ENCODE measurements around the gene CLBA1. TPM values are rescaled to one million over a fixed set of nuclear protein-coding genes. Genes with fewer than 3 reads are reported as not detected.

CLBA1 gene
- total RNA-seq, 1 donor from 2014 or later: 7.7 TPM

DNA sequence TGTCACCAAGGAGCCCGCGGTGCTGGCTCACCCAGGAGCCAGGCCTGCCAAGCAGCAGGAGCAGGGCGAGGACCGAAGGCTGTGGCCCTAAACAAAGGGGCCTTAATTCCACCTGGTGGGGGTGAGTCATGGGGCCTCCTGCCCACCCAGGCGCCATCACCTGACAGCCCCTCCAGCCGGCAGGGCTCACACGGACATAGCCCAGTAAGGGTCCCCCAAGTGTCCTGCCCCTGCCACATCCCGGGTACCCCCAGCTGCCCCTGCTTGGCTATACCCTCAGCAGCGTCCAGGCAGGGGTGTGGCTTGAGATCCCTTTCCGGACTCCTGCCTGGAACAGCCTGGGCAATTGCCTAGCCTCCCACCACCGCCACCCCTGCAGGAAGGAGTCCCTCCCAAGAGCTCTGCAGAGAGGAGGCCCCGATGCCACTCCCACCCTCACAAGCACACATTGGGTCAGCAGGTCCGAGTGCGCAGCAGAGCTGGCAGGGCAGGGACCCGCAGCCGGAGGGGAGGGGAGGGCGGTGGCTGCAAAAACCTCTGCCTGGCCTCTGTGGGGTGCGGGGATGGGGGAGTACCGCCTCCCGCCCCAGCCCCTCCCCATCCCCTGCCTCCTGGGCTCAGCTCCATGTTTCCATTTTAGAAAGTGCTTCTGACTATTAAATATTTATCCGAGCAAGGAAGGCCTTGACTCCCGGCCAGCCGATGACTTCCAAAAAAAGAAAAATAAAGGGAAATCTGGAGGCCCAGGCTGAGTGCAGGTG lies 12.0 kb upstream of the CLBA1 start:
- H3K27ac Mint-ChIP-seq (ENCODE audit: unreplicated experiment): peak overlapping the region; percentile 93
- H3K4me3 Mint-ChIP-seq (ENCODE audit: unreplicated experiment): no peak overlapping the region
- TF ChIP-seq, protein P1, sequence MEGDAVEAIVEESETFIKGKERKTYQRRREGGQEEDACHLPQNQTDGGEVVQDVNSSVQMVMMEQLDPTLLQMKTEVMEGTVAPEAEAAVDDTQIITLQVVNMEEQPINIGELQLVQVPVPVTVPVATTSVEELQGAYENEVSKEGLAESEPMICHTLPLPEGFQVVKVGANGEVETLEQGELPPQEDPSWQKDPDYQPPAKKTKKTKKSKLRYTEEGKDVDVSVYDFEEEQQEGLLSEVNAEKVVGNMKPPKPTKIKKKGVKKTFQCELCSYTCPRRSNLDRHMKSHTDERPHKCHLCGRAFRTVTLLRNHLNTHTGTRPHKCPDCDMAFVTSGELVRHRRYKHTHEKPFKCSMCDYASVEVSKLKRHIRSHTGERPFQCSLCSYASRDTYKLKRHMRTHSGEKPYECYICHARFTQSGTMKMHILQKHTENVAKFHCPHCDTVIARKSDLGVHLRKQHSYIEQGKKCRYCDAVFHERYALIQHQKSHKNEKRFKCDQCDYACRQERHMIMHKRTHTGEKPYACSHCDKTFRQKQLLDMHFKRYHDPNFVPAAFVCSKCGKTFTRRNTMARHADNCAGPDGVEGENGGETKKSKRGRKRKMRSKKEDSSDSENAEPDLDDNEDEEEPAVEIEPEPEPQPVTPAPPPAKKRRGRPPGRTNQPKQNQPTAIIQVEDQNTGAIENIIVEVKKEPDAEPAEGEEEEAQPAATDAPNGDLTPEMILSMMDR (IDR thresholded peaks at IDR 0.05): no peak
- H3K27me3 Mint-ChIP-seq (ENCODE audit: unreplicated experiment): no peaks in the 10 kb centered on the region
- peak; percentile 92 for DNase-seq (ENCODE audit: extremely low spot score, unreplicated experiment)
- peaks cover 86% of the 10 kb centered on the region for H3K4me1 Mint-ChIP-seq (ENCODE audit: unreplicated experiment)
- H3K36me3 Mint-ChIP-seq (ENCODE audit: unreplicated experiment): no peaks in the 10 kb centered on the region
- no peaks in the 10 kb centered on the region for H3K9me3 Mint-ChIP-seq (ENCODE audit: unreplicated experiment)

GRCh38 chr14:104974146-104974541 lies 11.4 kb upstream of the CLBA1 start:
- DNase-seq (ENCODE audit: extremely low spot score, unreplicated experiment): no peak
- peak overlapping the region; percentile 27 for H3K4me3 Mint-ChIP-seq (ENCODE audit: unreplicated experiment)
- peaks cover 83% of the 10 kb centered on the region for H3K4me1 Mint-ChIP-seq (ENCODE audit: unreplicated experiment)
- H3K9me3 Mint-ChIP-seq (ENCODE audit: unreplicated experiment): no peaks in the 10 kb centered on the region
- no peaks in the 10 kb centered on the region for H3K36me3 Mint-ChIP-seq (ENCODE audit: unreplicated experiment)
- peak overlapping the region; percentile 93 for H3K27ac Mint-ChIP-seq (ENCODE audit: unreplicated experiment)
- no peaks in the 10 kb centered on the region for H3K27me3 Mint-ChIP-seq (ENCODE audit: unreplicated experiment)
- TF ChIP-seq, protein P1 (IDR thresholded peaks at IDR 0.05): no peak

GRCh38 chr14:104974665-104975390 lies 10.8 kb upstream of the CLBA1 start:
- TF ChIP-seq, protein P1 (IDR thresholded peaks at IDR 0.05): no peak
- H3K9me3 Mint-ChIP-seq (ENCODE audit: unreplicated experiment): no peaks in the 10 kb centered on the region
- peaks cover 76% of the 10 kb centered on the region for H3K4me1 Mint-ChIP-seq (ENCODE audit: unreplicated experiment)
- DNase-seq (ENCODE audit: extremely low spot score, unreplicated experiment): no peak
- no peaks in the 10 kb centered on the region for H3K36me3 Mint-ChIP-seq (ENCODE audit: unreplicated experiment)
- H3K27me3 Mint-ChIP-seq (ENCODE audit: unreplicated experiment): no peaks in the 10 kb centered on the region
- H3K4me3 Mint-ChIP-seq (ENCODE audit: unreplicated experiment): no peak overlapping the region
- H3K27ac Mint-ChIP-seq (ENCODE audit: unreplicated experiment): peak overlapping the region; percentile 93

GRCh38 chr14:104975481-104976197 lies 9.9 kb upstream of the CLBA1 start:
- Mint-ChIP-seq H3K27me3 (ENCODE audit: unreplicated experiment) (no peaks in the 10 kb centered on the region), H3K4me3 (ENCODE audit: unreplicated experiment) (no peak overlapping the region)

More at GRCh38 chr14:104975481-104976197, 9.9 kb upstream of the CLBA1 start:
- no peaks in the 10 kb centered on the region for H3K36me3 Mint-ChIP-seq (ENCODE audit: unreplicated experiment)
- DNase-seq (ENCODE audit: extremely low spot score, unreplicated experiment): no peak
- H3K27ac Mint-ChIP-seq (ENCODE audit: unreplicated experiment): peak overlapping the region; percentile 31
- H3K4me1 Mint-ChIP-seq (ENCODE audit: unreplicated experiment): peaks cover 68% of the 10 kb centered on the region
- TF ChIP-seq, protein P1 (IDR thresholded peaks at IDR 0.05): no peak
- H3K9me3 Mint-ChIP-seq (ENCODE audit: unreplicated experiment): no peaks in the 10 kb centered on the region

Measured in osteocyte (in vitro differentiated cells).